ENCODE data around the gene FARP2.

DNA sequence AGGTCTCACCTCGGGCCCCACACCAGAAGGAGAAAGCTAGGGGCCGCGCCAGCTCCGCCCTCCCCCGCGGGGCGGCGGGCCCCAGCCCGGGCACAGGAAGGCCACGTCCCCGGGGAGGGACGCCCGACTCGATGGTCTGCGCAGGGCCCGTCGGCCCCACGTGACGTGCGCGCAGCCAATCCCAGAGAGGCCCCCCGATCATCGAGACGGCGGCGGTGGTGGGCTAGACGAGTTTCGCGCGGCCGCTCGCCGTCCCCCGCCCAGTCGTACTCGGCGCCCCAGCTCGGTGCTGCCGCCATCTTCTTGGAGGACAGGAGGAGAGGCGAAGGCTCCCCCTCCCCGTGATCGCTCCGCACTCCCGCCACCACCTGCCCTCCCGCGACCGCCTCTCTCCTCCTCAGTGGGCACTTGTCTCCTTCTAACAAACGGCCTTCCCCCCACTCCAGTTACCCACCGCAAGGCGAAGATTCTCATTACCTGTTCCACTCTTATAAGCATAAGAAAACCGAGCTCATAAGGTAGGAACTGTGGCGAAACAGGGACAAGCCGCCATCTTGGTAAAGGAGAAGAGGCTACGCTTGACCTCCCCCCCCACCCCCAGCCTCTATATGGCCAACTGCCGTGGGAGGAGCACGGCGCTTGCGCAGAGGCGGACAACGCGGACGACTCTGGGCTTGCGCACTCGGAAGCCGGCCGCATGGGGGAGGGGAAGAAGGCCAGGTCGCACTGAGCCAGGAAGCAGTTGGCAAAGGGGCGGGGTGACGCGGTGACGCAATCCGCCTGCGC is 40.8 kb upstream of the FARP2 start, which contains the start of gene HDLBP:
- TF ChIP-seq, protein P1, sequence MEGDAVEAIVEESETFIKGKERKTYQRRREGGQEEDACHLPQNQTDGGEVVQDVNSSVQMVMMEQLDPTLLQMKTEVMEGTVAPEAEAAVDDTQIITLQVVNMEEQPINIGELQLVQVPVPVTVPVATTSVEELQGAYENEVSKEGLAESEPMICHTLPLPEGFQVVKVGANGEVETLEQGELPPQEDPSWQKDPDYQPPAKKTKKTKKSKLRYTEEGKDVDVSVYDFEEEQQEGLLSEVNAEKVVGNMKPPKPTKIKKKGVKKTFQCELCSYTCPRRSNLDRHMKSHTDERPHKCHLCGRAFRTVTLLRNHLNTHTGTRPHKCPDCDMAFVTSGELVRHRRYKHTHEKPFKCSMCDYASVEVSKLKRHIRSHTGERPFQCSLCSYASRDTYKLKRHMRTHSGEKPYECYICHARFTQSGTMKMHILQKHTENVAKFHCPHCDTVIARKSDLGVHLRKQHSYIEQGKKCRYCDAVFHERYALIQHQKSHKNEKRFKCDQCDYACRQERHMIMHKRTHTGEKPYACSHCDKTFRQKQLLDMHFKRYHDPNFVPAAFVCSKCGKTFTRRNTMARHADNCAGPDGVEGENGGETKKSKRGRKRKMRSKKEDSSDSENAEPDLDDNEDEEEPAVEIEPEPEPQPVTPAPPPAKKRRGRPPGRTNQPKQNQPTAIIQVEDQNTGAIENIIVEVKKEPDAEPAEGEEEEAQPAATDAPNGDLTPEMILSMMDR (IDR thresholded peaks at IDR 0.05), result peak in 9 of 12 donors; percentile 4 to 75 (median 49)
- peak in 1 of 2 donors; percentile 79 for TF ChIP-seq POLR2A (IDR thresholded peaks at IDR 0.05)

Measured in heart left ventricle (tissue), 13 donors.